ENCODE data around the gene FDX1. TPM values are rescaled to one million over a fixed set of nuclear protein-coding genes. Genes with fewer than 3 reads are reported as not detected.

The FDX1 gene
- total RNA-seq, 5 donors from 2014 or later (not counting 1 experiment from before 2014, with no cell fraction given): 9.1 to 12.5 (median 10.1) TPM

DNA sequence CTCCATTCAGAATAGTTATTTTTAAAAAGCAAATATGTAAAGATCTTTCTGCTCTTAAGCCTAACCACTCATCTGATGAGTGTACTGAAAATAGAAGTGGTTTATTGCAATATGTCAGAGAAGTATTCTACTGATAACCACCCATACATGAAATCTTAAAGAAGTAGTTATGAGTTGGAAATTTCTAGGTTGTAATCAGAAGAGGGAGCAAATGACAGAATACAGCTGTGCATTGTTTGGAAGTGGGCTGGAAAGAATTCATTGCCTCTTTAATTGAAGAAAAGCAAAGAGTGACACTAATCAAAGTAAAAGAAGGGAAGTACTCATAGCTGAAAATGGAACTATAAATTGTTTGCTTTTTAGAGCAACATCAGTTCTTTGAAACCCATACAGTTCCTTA is 39.4 kb downstream of the FDX1 start:
- no peak overlapping the region for H3K27ac Mint-ChIP-seq
- H3K4me3 Mint-ChIP-seq: no peak overlapping the region
- no peak overlapping the region for H3K27ac ChIP-seq (ENCODE audit: low read length)
- CTCF ChIA-PET: no interaction called here
- POLR2A ChIA-PET: no interaction called here
- H3K4me1 ChIP-seq (ENCODE audit: control insufficient read depth in 1 of 2, extremely low read depth in 1 of 2, insufficient read depth in 2 of 2, low read length in 2 of 2): no peaks in the 10 kb centered on the region
- H3K27me3 Mint-ChIP-seq: no peaks in the 10 kb centered on the region
- ATAC-seq (replicated peaks in 1 of 4) (no peak), DNase-seq (no peak)
- no peaks in the 10 kb centered on the region for H3K9me3 ChIP-seq
- no peaks in the 10 kb centered on the region for H3K27me3 ChIP-seq (replicated peaks in 1 of 2; ENCODE audit: control insufficient read depth in 2 of 2, extremely low read depth in 1 of 2, insufficient read depth in 2 of 2, low read length in 1 of 2)
- H3K36me3 ChIP-seq (ENCODE audit: control insufficient read depth in 2 of 2, extremely low read depth in 1 of 2, insufficient read depth in 1 of 2, low read length in 1 of 2): peaks cover 4 to 7% of the 10 kb centered on the region in 2 donors
- H3K36me3 Mint-ChIP-seq: peaks cover 24% of the 10 kb centered on the region
- no peaks in the 10 kb centered on the region for H3K9me3 Mint-ChIP-seq
- H3K4me3 ChIP-seq (ENCODE audit: control insufficient read depth in 1 of 2, extremely low read depth in 1 of 2, low read length in 1 of 2): no peak overlapping the region
- H3K4me1 Mint-ChIP-seq: no peaks in the 10 kb centered on the region

DNA sequence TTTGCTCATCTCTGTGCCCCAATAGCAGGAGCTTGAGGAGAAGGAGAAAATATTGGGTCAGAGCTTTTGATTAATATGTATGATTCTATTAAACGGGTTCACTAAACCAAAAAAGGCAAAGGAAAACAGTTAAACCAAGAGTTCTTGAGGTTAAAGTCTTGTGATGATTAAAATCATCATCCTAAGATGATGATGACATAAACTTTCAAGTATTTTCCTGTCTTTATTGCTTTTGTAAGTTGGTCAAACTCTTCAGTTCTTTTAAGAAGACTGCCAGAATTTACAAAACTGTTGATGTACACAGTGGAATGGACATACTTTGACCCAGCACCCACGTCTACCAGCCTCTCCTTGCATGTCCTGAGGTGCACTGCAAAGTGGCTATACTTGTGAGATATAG is 41.0 kb downstream of the FDX1 start:
- POLR2A ChIA-PET: no interaction called here
- H3K27ac ChIP-seq (ENCODE audit: low read length): no peak overlapping the region
- H3K36me3 ChIP-seq (ENCODE audit: control insufficient read depth in 2 of 2, extremely low read depth in 1 of 2, insufficient read depth in 1 of 2, low read length in 1 of 2): peaks cover 0 to 7% of the 10 kb centered on the region in 2 donors
- no peak for ATAC-seq (replicated peaks in 1 of 4)
- CTCF ChIA-PET: no interaction called here
- Mint-ChIP-seq H3K27me3 (no peaks in the 10 kb centered on the region), H3K4me3 (no peak overlapping the region), H3K36me3 (peaks cover 23% of the 10 kb centered on the region), H3K9me3 (no peaks in the 10 kb centered on the region), H3K4me1 (no peaks in the 10 kb centered on the region), H3K27ac (no peak overlapping the region)
- DNase-seq: no peak
- no CpG with 5 or more reads among the region's 2 CpGs for WGBS (ENCODE audit: insufficient coverage)
- H3K27me3 ChIP-seq (replicated peaks in 1 of 2; ENCODE audit: control insufficient read depth in 2 of 2, extremely low read depth in 1 of 2, insufficient read depth in 2 of 2, low read length in 1 of 2): no peaks in the 10 kb centered on the region
- no peaks in the 10 kb centered on the region for H3K9me3 ChIP-seq
- no peak overlapping the region for H3K4me3 ChIP-seq (ENCODE audit: control insufficient read depth in 1 of 2, extremely low read depth in 1 of 2, low read length in 1 of 2)
- H3K4me1 ChIP-seq (ENCODE audit: control insufficient read depth in 1 of 2, extremely low read depth in 1 of 2, insufficient read depth in 2 of 2, low read length in 2 of 2): no peaks in the 10 kb centered on the region

GRCh38 chr11:110471371-110471770 is 41.6 kb downstream of the FDX1 start:
- Histone ChIP-seq H3K36me3 (ENCODE audit: control insufficient read depth in 2 of 2, extremely low read depth in 1 of 2, insufficient read depth in 1 of 2, low read length in 1 of 2) (peaks cover 0 to 7% of the 10 kb centered on the region in 2 donors), H3K27me3 (replicated peaks in 1 of 2; ENCODE audit: control insufficient read depth in 2 of 2, extremely low read depth in 1 of 2, insufficient read depth in 2 of 2, low read length in 1 of 2) (no peaks in the 10 kb centered on the region), H3K9me3 (no peaks in the 10 kb centered on the region), H3K4me1 (ENCODE audit: control insufficient read depth in 1 of 2, extremely low read depth in 1 of 2, insufficient read depth in 2 of 2, low read length in 2 of 2) (no peaks in the 10 kb centered on the region), H3K4me3 (ENCODE audit: control insufficient read depth in 1 of 2, extremely low read depth in 1 of 2, low read length in 1 of 2) (no peak overlapping the region), H3K27ac (ENCODE audit: low read length) (no peak overlapping the region)
- no peaks in the 10 kb centered on the region for H3K4me1 Mint-ChIP-seq
- ChIA-PET POLR2A (no interaction called here), CTCF (no interaction called here)
- peaks cover 21% of the 10 kb centered on the region for H3K36me3 Mint-ChIP-seq
- no CpG with 5 or more reads among the region's 1 CpG for WGBS (ENCODE audit: insufficient coverage)
- H3K27me3 Mint-ChIP-seq: no peaks in the 10 kb centered on the region
- no peak overlapping the region for H3K4me3 Mint-ChIP-seq
- H3K9me3 Mint-ChIP-seq: no peaks in the 10 kb centered on the region
- DNase-seq (no peak), ATAC-seq (replicated peaks in 1 of 4) (no peak)
- no peak overlapping the region for H3K27ac Mint-ChIP-seq

DNA sequence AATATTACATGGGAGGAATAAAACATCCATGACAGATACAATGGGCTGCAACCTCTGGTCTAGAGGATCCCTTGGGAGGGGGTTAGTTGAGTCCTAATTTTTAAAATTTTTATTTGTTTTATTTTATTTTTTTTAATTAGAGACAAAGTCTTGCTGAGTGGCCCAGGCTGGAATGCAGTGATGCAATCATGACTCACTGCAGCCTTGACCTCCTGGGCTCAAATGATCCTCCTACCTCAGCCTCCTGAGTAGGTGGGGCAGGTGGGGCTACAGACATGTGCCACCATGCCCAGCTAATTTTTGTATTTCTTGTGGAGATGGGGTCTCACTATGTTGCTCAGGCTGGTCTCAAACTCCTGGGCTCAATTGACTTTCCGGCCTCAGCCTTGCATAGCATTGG is 43.1 kb downstream of the FDX1 start:
- WGBS (ENCODE audit: insufficient coverage): 80% methylated on average over 1 of the region's 1 CpG
- CTCF ChIA-PET: no interaction called here

GRCh38 chr11:110473706-110474105 is 44.0 kb downstream of the FDX1 start:
- ChIA-PET POLR2A (no interaction called here), CTCF (no interaction called here)
- Histone ChIP-seq H3K36me3 (ENCODE audit: control insufficient read depth in 2 of 2, extremely low read depth in 1 of 2, insufficient read depth in 1 of 2, low read length in 1 of 2) (no peaks in the 10 kb centered on the region), H3K27ac (ENCODE audit: low read length) (no peak overlapping the region), H3K27me3 (replicated peaks in 1 of 2; ENCODE audit: control insufficient read depth in 2 of 2, extremely low read depth in 1 of 2, insufficient read depth in 2 of 2, low read length in 1 of 2) (no peaks in the 10 kb centered on the region), H3K4me3 (ENCODE audit: control insufficient read depth in 1 of 2, extremely low read depth in 1 of 2, low read length in 1 of 2) (no peak overlapping the region), H3K4me1 (ENCODE audit: control insufficient read depth in 1 of 2, extremely low read depth in 1 of 2, insufficient read depth in 2 of 2, low read length in 2 of 2) (no peaks in the 10 kb centered on the region), H3K9me3 (no peaks in the 10 kb centered on the region)
- ATAC-seq (replicated peaks in 1 of 4) (no peak), DNase-seq (no peak)
- Mint-ChIP-seq H3K36me3 (peaks cover 13% of the 10 kb centered on the region), H3K9me3 (no peaks in the 10 kb centered on the region), H3K27ac (no peak overlapping the region), H3K27me3 (no peaks in the 10 kb centered on the region), H3K4me3 (no peak overlapping the region), H3K4me1 (no peaks in the 10 kb centered on the region)
- WGBS (ENCODE audit: insufficient coverage): 93% methylated on average over 3 of the region's 7 CpGs

More for the DNA sequence above, 43.1 kb downstream of the FDX1 start:
- DNase-seq (no peak), ATAC-seq (replicated peaks in 1 of 4) (no peak)
- Histone ChIP-seq H3K27me3 (replicated peaks in 1 of 2; ENCODE audit: control insufficient read depth in 2 of 2, extremely low read depth in 1 of 2, insufficient read depth in 2 of 2, low read length in 1 of 2) (no peaks in the 10 kb centered on the region), H3K27ac (ENCODE audit: low read length) (no peak overlapping the region), H3K4me3 (ENCODE audit: control insufficient read depth in 1 of 2, extremely low read depth in 1 of 2, low read length in 1 of 2) (no peak overlapping the region), H3K4me1 (ENCODE audit: control insufficient read depth in 1 of 2, extremely low read depth in 1 of 2, insufficient read depth in 2 of 2, low read length in 2 of 2) (no peaks in the 10 kb centered on the region), H3K9me3 (no peaks in the 10 kb centered on the region), H3K36me3 (ENCODE audit: control insufficient read depth in 2 of 2, extremely low read depth in 1 of 2, insufficient read depth in 1 of 2, low read length in 1 of 2) (peaks cover 0 to 4% of the 10 kb centered on the region in 2 donors)
- no peak overlapping the region for H3K27ac Mint-ChIP-seq
- POLR2A ChIA-PET: no interaction called here
- H3K4me3 Mint-ChIP-seq: no peak overlapping the region
- H3K4me1 Mint-ChIP-seq: no peaks in the 10 kb centered on the region
- peaks cover 13% of the 10 kb centered on the region for H3K36me3 Mint-ChIP-seq
- no peaks in the 10 kb centered on the region for H3K9me3 Mint-ChIP-seq
- no peaks in the 10 kb centered on the region for H3K27me3 Mint-ChIP-seq

- H3K36me3 Mint-ChIP-seq: peaks cover 9% of the 10 kb centered on the region
- no peaks in the 10 kb centered on the region for H3K9me3 ChIP-seq
- ChIA-PET CTCF (no interaction called here), POLR2A (no interaction called here)
- no peak for ATAC-seq (replicated peaks in 1 of 4)
- no peaks in the 10 kb centered on the region for H3K27me3 ChIP-seq (replicated peaks in 1 of 2; ENCODE audit: control insufficient read depth in 2 of 2, extremely low read depth in 1 of 2, insufficient read depth in 2 of 2, low read length in 1 of 2)
- no peak overlapping the region for H3K4me3 Mint-ChIP-seq
- no peaks in the 10 kb centered on the region for H3K9me3 Mint-ChIP-seq
- no peaks in the 10 kb centered on the region for H3K4me1 ChIP-seq (ENCODE audit: control insufficient read depth in 1 of 2, extremely low read depth in 1 of 2, insufficient read depth in 2 of 2, low read length in 2 of 2)
- no peak overlapping the region for H3K4me3 ChIP-seq (ENCODE audit: control insufficient read depth in 1 of 2, extremely low read depth in 1 of 2, low read length in 1 of 2)
- no peaks in the 10 kb centered on the region for H3K36me3 ChIP-seq (ENCODE audit: control insufficient read depth in 2 of 2, extremely low read depth in 1 of 2, insufficient read depth in 1 of 2, low read length in 1 of 2)
- H3K27ac Mint-ChIP-seq: no peak overlapping the region
- WGBS (ENCODE audit: insufficient coverage): 100% methylated on average over 1 of the region's 1 CpG
- no peak for DNase-seq
- peaks cover 0 to 5% (median 5%) of the 10 kb centered on the region in 3 donors for H3K4me1 Mint-ChIP-seq
- no peaks in the 10 kb centered on the region for H3K27me3 Mint-ChIP-seq
- H3K27ac ChIP-seq (ENCODE audit: low read length): no peak overlapping the region
Measured at GRCh38 chr11:110474578-110474977, 44.8 kb downstream of the FDX1 start.

DNA sequence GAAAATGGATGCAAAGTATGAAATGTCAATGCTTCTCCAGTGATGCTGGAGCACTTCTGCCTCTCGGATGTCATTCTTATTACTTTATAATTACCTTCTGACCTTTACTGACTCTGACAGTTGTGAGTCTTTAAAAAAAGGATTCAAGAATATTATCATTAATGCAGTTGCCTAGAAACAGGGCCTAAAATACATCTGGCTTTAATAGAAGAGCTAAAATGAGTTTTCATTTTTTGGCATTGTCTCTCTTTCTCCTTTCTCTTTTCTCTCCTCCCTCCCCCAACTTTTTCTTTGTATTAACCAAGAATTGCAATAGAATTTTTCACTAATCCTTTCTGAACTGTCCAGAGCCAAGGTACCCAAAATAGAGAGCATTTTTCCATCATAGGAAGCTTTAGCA is 45.9 kb downstream of the FDX1 start:
- Mint-ChIP-seq H3K27ac (no peak overlapping the region), H3K27me3 (no peaks in the 10 kb centered on the region), H3K4me1 (peaks cover 0 to 5% (median 5%) of the 10 kb centered on the region in 3 donors), H3K4me3 (no peak overlapping the region), H3K9me3 (no peaks in the 10 kb centered on the region), H3K36me3 (peaks cover 6% of the 10 kb centered on the region)
- CTCF ChIA-PET: no interaction called here
- H3K27me3 ChIP-seq (replicated peaks in 1 of 2; ENCODE audit: control insufficient read depth in 2 of 2, extremely low read depth in 1 of 2, insufficient read depth in 2 of 2, low read length in 1 of 2): no peaks in the 10 kb centered on the region
- H3K4me3 ChIP-seq (ENCODE audit: control insufficient read depth in 1 of 2, extremely low read depth in 1 of 2, low read length in 1 of 2): no peak overlapping the region
- H3K27ac ChIP-seq (ENCODE audit: low read length): no peak overlapping the region
- no peaks in the 10 kb centered on the region for H3K36me3 ChIP-seq (ENCODE audit: control insufficient read depth in 2 of 2, extremely low read depth in 1 of 2, insufficient read depth in 1 of 2, low read length in 1 of 2)
- no CpG with 5 or more reads among the region's 1 CpG for WGBS (ENCODE audit: insufficient coverage)
- ATAC-seq (replicated peaks in 1 of 4): no peak
- DNase-seq: no peak
- POLR2A ChIA-PET: no interaction called here
- H3K9me3 ChIP-seq: no peaks in the 10 kb centered on the region
- H3K4me1 ChIP-seq (ENCODE audit: control insufficient read depth in 1 of 2, extremely low read depth in 1 of 2, insufficient read depth in 2 of 2, low read length in 2 of 2): no peaks in the 10 kb centered on the region
